ENCODE measurements around the gene PTPRU. TPM values are rescaled to one million over a fixed set of nuclear protein-coding genes. Genes with fewer than 3 reads are reported as not detected.
"Not testable (repeated sequence)": the region's sequence is repeated elsewhere in the genome, so short reads cannot be mapped to it uniquely, and the experiment has no call there.

The PTPRU gene
- total RNA-seq, 6 experiments from 2014 or later: 5.6 to 8.1 (median 7.0) TPM

- Mint-ChIP-seq H3K4me3 (peak within 1 kb of the TSS; percentile 94), H3K27ac (peak within 1 kb of the TSS; percentile 82), H3K27me3 (ENCODE audit: insufficient read depth) (peaks cover 2% of the 10 kb centered on the region), H3K9me3 (no peaks in the 10 kb centered on the region), H3K36me3 (ENCODE audit: low read depth) (no peaks in the 10 kb centered on the region), H3K4me1 (ENCODE audit: low read depth) (peaks cover 29% of the 10 kb centered on the region)
- peak; percentile 87 for DNase-seq
- TF ChIP-seq CTCF (IDR thresholded peaks at IDR 0.05): peak; percentile 45; the same call in 1 of the 2 replicates
Measured at GRCh38 chr1:29230553-29231378, 5.6 kb upstream of the PTPRU start, which contains the start of gene MECR. TSS of gene MECR (minus strand) at chr1:29230934. CDS start at chr1:29230906, 28 bp downstream.

- peaks cover 35% of the 10 kb centered on the region for H3K4me1 Mint-ChIP-seq (ENCODE audit: low read depth)
Measured at GRCh38 chr1:29232387-29232786, 3.9 kb upstream of the PTPRU start.

GRCh38 chr1:29233693-29234092 lies 2.6 kb upstream of the PTPRU start:
- Mint-ChIP-seq H3K27ac (no peak overlapping the region), H3K27me3 (ENCODE audit: insufficient read depth) (peaks cover 3% of the 10 kb centered on the region), H3K4me1 (ENCODE audit: low read depth) (peaks cover 36% of the 10 kb centered on the region), H3K9me3 (no peaks in the 10 kb centered on the region), H3K36me3 (ENCODE audit: low read depth) (no peaks in the 10 kb centered on the region), H3K4me3 (no peak overlapping the region)
- DNase-seq: no peak
- TF ChIP-seq CTCF (IDR thresholded peaks at IDR 0.05): no peak

More at GRCh38 chr1:29232387-29232786, 3.9 kb upstream of the PTPRU start:
- Mint-ChIP-seq H3K9me3 (no peaks in the 10 kb centered on the region), H3K27ac (no peak overlapping the region), H3K27me3 (ENCODE audit: insufficient read depth) (peaks cover 3% of the 10 kb centered on the region), H3K4me3 (no peak overlapping the region), H3K36me3 (ENCODE audit: low read depth) (no peaks in the 10 kb centered on the region)
- no peak for DNase-seq
- no peak for TF ChIP-seq CTCF (IDR thresholded peaks at IDR 0.05)

GRCh38 chr1:29234471-29234870 lies 1.9 kb upstream of the PTPRU start:
- Mint-ChIP-seq H3K4me3 (no peak overlapping the region), H3K27ac (no peak overlapping the region)

GRCh38 chr1:29234881-29235280 lies 1.4 kb upstream of the PTPRU start:
- DNase-seq; H3K27me3 Mint-ChIP-seq (ENCODE audit: insufficient read depth); H3K9me3 Mint-ChIP-seq; H3K36me3 Mint-ChIP-seq (ENCODE audit: low read depth); H3K4me3 Mint-ChIP-seq; H3K27ac Mint-ChIP-seq: not testable (repeated sequence)
- peaks cover 43% of the 10 kb centered on the region for H3K4me1 Mint-ChIP-seq (ENCODE audit: low read depth)

More at GRCh38 chr1:29234471-29234870, 1.9 kb upstream of the PTPRU start:
- TF ChIP-seq CTCF (IDR thresholded peaks at IDR 0.05): no peak
- Mint-ChIP-seq H3K27me3 (ENCODE audit: insufficient read depth) (peaks cover 3% of the 10 kb centered on the region), H3K36me3 (ENCODE audit: low read depth) (no peaks in the 10 kb centered on the region), H3K9me3 (no peaks in the 10 kb centered on the region), H3K4me1 (ENCODE audit: low read depth) (peaks cover 43% of the 10 kb centered on the region)
- DNase-seq: no peak

- no peak for TF ChIP-seq CTCF (IDR thresholded peaks at IDR 0.05)
- peaks cover 8% of the 10 kb centered on the region for H3K27me3 Mint-ChIP-seq (ENCODE audit: insufficient read depth)
- H3K36me3 Mint-ChIP-seq (ENCODE audit: low read depth): no peaks in the 10 kb centered on the region
- peaks cover 30% of the 10 kb centered on the region for H3K4me1 Mint-ChIP-seq (ENCODE audit: low read depth)
- DNase-seq: no peak
- H3K27ac Mint-ChIP-seq: peak overlapping the region; percentile 6
- no peaks in the 10 kb centered on the region for H3K9me3 Mint-ChIP-seq
- H3K4me3 Mint-ChIP-seq: peak overlapping the region; percentile 86
Measured at GRCh38 chr1:29236712-29237128, 398 bp downstream of the PTPRU start.

Data from HFFc6 (cell line).